Endothelial cell of umbilical vein (primary cell): Measurements from ENCODE around the gene TSPAN8.

Experiments used
- EZH2 ChIP-seq: IDR thresholded peaks from 2 replicates; pipeline ENCODE4 v1.6.1; 2012; ENCODE audit warnings: borderline replicate concordance, low read depth, mild to moderate bottlenecking, moderate library complexity, low read length, inconsistent platforms; ENCODE audit not compliant: severe bottlenecking
- JUN ChIP-seq: IDR thresholded peaks from 2 replicates; pipeline ENCODE4 v1.6.1; 2011; ENCODE audit warnings: borderline replicate concordance, low read depth; ENCODE audit not compliant: insufficient read length, insufficient read depth
- MYC ChIP-seq: IDR thresholded peaks from one replicate; pipeline ENCODE4 v1.6.1; 2011; ENCODE audit warnings: mild to moderate bottlenecking, low read depth, low read length
- POLR2A ChIP-seq: IDR thresholded peaks from 2 replicates; pipeline ENCODE4 v1.6.1; 2012; ENCODE audit warnings: low read depth, mild to moderate bottlenecking, control low read depth, low read length
- POLR2AphosphoS5 ChIP-seq: IDR thresholded peaks from 2 replicates; pipeline ENCODE4 v1.6.1; 2012; ENCODE audit warnings: low read depth, mild to moderate bottlenecking, control low read depth, low read length, moderate library complexity; ENCODE audit not compliant: insufficient read depth
- TF ChIP-seq, protein P1 (sequence below), 2 donors: IDR thresholded peaks; 1 replicate in 1 of 2; 2 replicates in 1 of 2; pipeline ENCODE4 v1.5.1; 2011; ENCODE audit warnings: low read length in 2 of 2, mild to moderate bottlenecking in 2 of 2, moderate library complexity in 2 of 2, control low read depth in 1 of 2, inconsistent platforms in 1 of 2, low read depth in 1 of 2; ENCODE audit not compliant: insufficient read depth in 1 of 2; ENCODE audit errors: extremely low read depth in 1 of 2
- TF ChIP-seq, protein P2 (sequence below): IDR thresholded peaks from 2 replicates; pipeline ENCODE4 v1.6.1; 2011; ENCODE audit not compliant: insufficient read depth, insufficient read length

DNA sequence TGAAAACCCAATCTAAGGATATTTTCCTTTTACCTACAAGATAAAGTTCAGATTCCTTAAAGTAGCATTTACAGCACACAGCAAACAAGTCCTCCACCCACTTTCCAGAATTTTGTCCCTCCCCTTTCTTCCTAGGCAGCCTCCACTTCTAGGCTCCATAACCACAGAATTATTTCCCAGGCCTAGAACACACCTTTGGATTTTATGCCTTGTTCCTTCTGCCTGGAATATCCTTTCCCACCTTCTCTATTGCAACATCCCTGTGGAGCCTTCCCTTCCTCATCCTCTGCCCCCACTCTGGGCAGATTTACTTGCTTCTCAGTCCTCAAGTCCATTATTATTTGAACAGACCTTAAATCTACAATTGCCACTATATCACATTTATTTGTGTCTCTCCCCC lies 2.1 kb upstream of the TSPAN8 start:
- TF ChIP-seq, protein P1, sequence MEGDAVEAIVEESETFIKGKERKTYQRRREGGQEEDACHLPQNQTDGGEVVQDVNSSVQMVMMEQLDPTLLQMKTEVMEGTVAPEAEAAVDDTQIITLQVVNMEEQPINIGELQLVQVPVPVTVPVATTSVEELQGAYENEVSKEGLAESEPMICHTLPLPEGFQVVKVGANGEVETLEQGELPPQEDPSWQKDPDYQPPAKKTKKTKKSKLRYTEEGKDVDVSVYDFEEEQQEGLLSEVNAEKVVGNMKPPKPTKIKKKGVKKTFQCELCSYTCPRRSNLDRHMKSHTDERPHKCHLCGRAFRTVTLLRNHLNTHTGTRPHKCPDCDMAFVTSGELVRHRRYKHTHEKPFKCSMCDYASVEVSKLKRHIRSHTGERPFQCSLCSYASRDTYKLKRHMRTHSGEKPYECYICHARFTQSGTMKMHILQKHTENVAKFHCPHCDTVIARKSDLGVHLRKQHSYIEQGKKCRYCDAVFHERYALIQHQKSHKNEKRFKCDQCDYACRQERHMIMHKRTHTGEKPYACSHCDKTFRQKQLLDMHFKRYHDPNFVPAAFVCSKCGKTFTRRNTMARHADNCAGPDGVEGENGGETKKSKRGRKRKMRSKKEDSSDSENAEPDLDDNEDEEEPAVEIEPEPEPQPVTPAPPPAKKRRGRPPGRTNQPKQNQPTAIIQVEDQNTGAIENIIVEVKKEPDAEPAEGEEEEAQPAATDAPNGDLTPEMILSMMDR (IDR thresholded peaks at IDR 0.05; ENCODE audit: extremely low read depth in 1 of 2, insufficient read depth in 1 of 2, low read depth in 1 of 2, low read length in 2 of 2) = no peak
- TF ChIP-seq POLR2A (no peak), JUN (no peak), POLR2AphosphoS5 (no peak), EZH2 (no peak), MYC (no peak)
- TF ChIP-seq, protein P2, sequence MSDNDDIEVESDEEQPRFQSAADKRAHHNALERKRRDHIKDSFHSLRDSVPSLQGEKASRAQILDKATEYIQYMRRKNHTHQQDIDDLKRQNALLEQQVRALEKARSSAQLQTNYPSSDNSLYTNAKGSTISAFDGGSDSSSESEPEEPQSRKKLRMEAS = no peak
